ENCODE results near the gene PIK3R1. TPM values are rescaled to one million over a fixed set of nuclear protein-coding genes. Genes with fewer than 3 reads are reported as not detected.

PIK3R1 gene
- total and polyA plus RNA-seq, 10 of the 15 experiments (the other 5 are each of a cell fraction or from before 2014, with no cell fraction given) = 7.8 to 38.4 (median 15.7) TPM

- POLR2A ChIA-PET = interaction anchor here (0.9 kb wide), 1 partner anchor 11 kb away, joined by 3 read pairs; no protein-coding TSS in a partner anchor
- WGBS (ENCODE audit: insufficient coverage, insufficient replicate concordance, low lambda C conversion rate, missing lambda C conversion rate) = 98% methylated on average over 5 of the region's 5 CpGs
- SMC1A ChIA-PET (ENCODE audit: uncharacterized antibody, unreplicated experiment) = interaction anchor here (1.4 to 4.5 kb wide), 3 partner anchors 13 to 116 kb away, joined by 3 to 34 read pairs (median 24); no protein-coding TSS in a partner anchor
- Histone ChIP-seq H3K79me2 (ENCODE audit: control insufficient read depth, insufficient read depth, low read length) (no peaks in the 10 kb centered on the region), H3K27me3 (replicated peaks in 1 of 2; ENCODE audit: control insufficient read depth in 2 of 2, insufficient read depth in 2 of 2, low read length in 1 of 2) (no peaks in the 10 kb centered on the region), H3K9ac (ENCODE audit: control insufficient read depth, insufficient read depth, low read length) (no peak overlapping the region), H2AFZ (ENCODE audit: control insufficient read depth, low read depth, low read length) (no peak overlapping the region), H3K4me2 (ENCODE audit: control insufficient read depth, insufficient read depth) (no peak overlapping the region), H3K4me1 (ENCODE audit: control insufficient read depth, insufficient read depth, low read length) (peaks cover 13% of the 10 kb centered on the region), H3K4me3 (no peak overlapping the region), H3K9me3 (replicated peaks; ENCODE audit: control insufficient read depth, insufficient read depth, low read length) (no peaks in the 10 kb centered on the region), H3K36me3 (ENCODE audit: control insufficient read depth in 2 of 2, insufficient read depth in 2 of 2, low read length in 1 of 2) (no peaks in the 10 kb centered on the region), H3K27ac (ENCODE audit: control insufficient read depth, insufficient read depth) (no peak overlapping the region), H4K20me1 (ENCODE audit: control insufficient read depth, insufficient read depth) (no peaks in the 10 kb centered on the region)
- DNase-seq (ENCODE audit: low read depth, low spot score) (no peak), ATAC-seq (no peak), FAIRE-seq (no peak)
- no peak for TF ChIP-seq BRCA1 (IDR thresholded peaks at IDR 0.05; ENCODE audit: low read depth, low read length)
- no peak for TF ChIP-seq STAT1 (conservative IDR thresholded peaks at IDR 0.05)
- no peak for TF ChIP-seq SRF (IDR thresholded peaks at IDR 0.05; ENCODE audit: low read depth in 2 of 2, low read length in 2 of 2)
- TF ChIP-seq BACH1 (IDR thresholded peaks at IDR 0.05; ENCODE audit: borderline replicate concordance) = no peak
- no peak for TF ChIP-seq HDGF (IDR thresholded peaks at IDR 0.05)
- TF ChIP-seq BHLHE40 (IDR thresholded peaks at IDR 0.05; ENCODE audit: borderline replicate concordance in 1 of 2, low read depth in 2 of 2, low read length in 1 of 2) = no peak
- no peak for TF ChIP-seq RAD51 (IDR thresholded peaks at IDR 0.05)
- TF ChIP-seq CEBPZ (IDR thresholded peaks at IDR 0.05; ENCODE audit: low read depth, low read length) = no peak
- no peak for TF ChIP-seq PKNOX1 (IDR thresholded peaks at IDR 0.05)
- in situ Hi-C loops (cut with MboI) (no loop called here), intact Hi-C loops (cut with micrococcal nuclease; ENCODE audit: unreplicated experiment) (no loop called here)
- BruUV-seq (replicated peaks) = no TSS peak
- CTCF ChIA-PET = interaction anchor here (1.0 to 1.7 kb wide), 2 partner anchors 12 to 31 kb away, joined by 3 to 4 read pairs; no protein-coding TSS in a partner anchor
- RAD21 ChIA-PET (ENCODE audit: unreplicated experiment) = interaction anchor here (3.2 kb wide), 1 partner anchor 14 kb away, joined by 17 read pairs; no protein-coding TSS in a partner anchor
Observed at GRCh38 chr5:68317646-68318045, 102.1 kb downstream of the PIK3R1 start.

All from GM12878 (cell line).